NB4 (cell line): ENCODE data around the gene LRRC1.
A peak's percentile ranks its signal among the peaks of the same experiment; 100 is the strongest.

Experiments used
- DNase-seq: peaks from one replicate; pipeline ENCODE4 v3.0.0; 2010; ENCODE audit warnings: low read depth
- H3K4me3 ChIP-seq: one replicate; pipeline ENCODE4 v1.5.1; 2011; ENCODE audit warnings: mild to moderate bottlenecking, low read depth, low read length, moderate library complexity
- CTCF ChIP-seq: IDR thresholded peaks from one replicate; pipeline ENCODE4 v1.5.1; 2012; ENCODE audit warnings: low read depth, low read length
- MAX ChIP-seq: IDR thresholded peaks from 2 replicates; pipeline ENCODE4 v1.6.1; 2011; ENCODE audit warnings: low read depth, low read length
- MYC ChIP-seq: IDR thresholded peaks from 2 replicates; pipeline ENCODE4 v1.6.1; 2011; ENCODE audit warnings: low read depth, low read length
- POLR2A ChIP-seq: IDR thresholded peaks from 2 replicates; pipeline ENCODE4 v1.6.1; 2011; ENCODE audit warnings: mild to moderate bottlenecking; ENCODE audit not compliant: insufficient read length; ENCODE audit errors: extremely low read depth

Gene LRRC1

GRCh38 chr6:53795340-53795701 lies 516 bp downstream of the LRRC1 start:
- no peak for DNase-seq

GRCh38 chr6:53795702-53796450 lies 1.1 kb downstream of the LRRC1 start:
- H3K4me3 ChIP-seq = no peak overlapping the region
- TF ChIP-seq MAX (no peak), MYC (no peak), POLR2A (no peak), CTCF (no peak)
- DNase-seq = no peak

More at GRCh38 chr6:53795340-53795701, 516 bp downstream of the LRRC1 start:
- peak overlapping the region; percentile 42 for H3K4me3 ChIP-seq
- TF ChIP-seq CTCF (no peak), MYC (no peak), MAX (no peak), POLR2A (no peak)

GRCh38 chr6:53796451-53796780 lies 1.6 kb downstream of the LRRC1 start:
- H3K4me3 ChIP-seq = no peak overlapping the region
- TF ChIP-seq MAX (no peak), POLR2A (no peak), MYC (no peak), CTCF (no peak)
- no peak for DNase-seq

GRCh38 chr6:53796791-53797190 lies 2.0 kb downstream of the LRRC1 start:
- no peak for DNase-seq
- TF ChIP-seq CTCF (no peak), MAX (no peak), POLR2A (no peak), MYC (no peak)
- no peak overlapping the region for H3K4me3 ChIP-seq

GRCh38 chr6:53797304-53797703 lies 2.5 kb downstream of the LRRC1 start:
- DNase-seq = no peak

More at GRCh38 chr6:53797304-53797703, 2.5 kb downstream of the LRRC1 start:
- TF ChIP-seq POLR2A (no peak), CTCF (no peak), MYC (no peak), MAX (no peak)
- no peak overlapping the region for H3K4me3 ChIP-seq
